Immature natural killer cell (primary cell): ENCODE data around the gene CANX. TPM values are rescaled to one million over a fixed set of nuclear protein-coding genes. Genes with fewer than 3 reads are reported as not detected.

Experiments used
- DNase-seq, 3 donors: peaks; one replicate each; pipeline ENCODE4 v3.0.0; 2022; ENCODE audit warnings: mixed read lengths in 1 of 3
- H3K27ac Mint-ChIP-seq, 6 donors: one replicate each; pipeline ENCODE4 v1.8.0; 2020; ENCODE audit warnings: mixed read lengths in 6 of 6, mild to moderate bottlenecking in 5 of 6, inconsistent platforms in 4 of 6, moderate library complexity in 3 of 6
- H3K27me3 Mint-ChIP-seq, 3 donors: one replicate each; pipeline ENCODE4 v1.8.0; 2020 to 2021; ENCODE audit warnings: low read depth in 3 of 3, mild to moderate bottlenecking in 3 of 3, mixed read lengths in 3 of 3, moderate library complexity in 3 of 3, inconsistent platforms in 1 of 3
- H3K36me3 Mint-ChIP-seq, 3 donors: one replicate each; pipeline ENCODE4 v1.8.0; 2020; ENCODE audit warnings: mixed read lengths in 3 of 3, inconsistent platforms in 2 of 3, mild to moderate bottlenecking in 2 of 3
- H3K4me1 Mint-ChIP-seq, 2 donors: one replicate each; pipeline ENCODE4 v1.8.0; 2020; ENCODE audit warnings: inconsistent platforms in 2 of 2, mild to moderate bottlenecking in 2 of 2, mixed read lengths in 2 of 2, moderate library complexity in 1 of 2
- H3K4me3 Mint-ChIP-seq, 5 donors: one replicate each; pipeline ENCODE4 v1.8.0; 2020; ENCODE audit warnings: mild to moderate bottlenecking in 5 of 5, mixed read lengths in 5 of 5, inconsistent platforms in 3 of 5, moderate library complexity in 3 of 5
- H3K9me3 Mint-ChIP-seq, 6 donors: one replicate each; pipeline ENCODE4 v1.8.0; 2020; ENCODE audit warnings: mild to moderate bottlenecking in 6 of 6, mixed read lengths in 6 of 6, inconsistent platforms in 4 of 6, moderate library complexity in 3 of 6
- polyA plus RNA-seq, 3 donors: library from polyadenylated mRNA; unstranded; fragments of 300-500 nt; fragmentation: Illumina TruSeq; gene quantifications; one replicate each; pipeline ENCODE4 v1.2.3, GENCODE V29; 2021

The CANX gene
- polyA plus RNA-seq, 3 donors from 2014 or later, result 240 to 326 (median 325) TPM

DNA sequence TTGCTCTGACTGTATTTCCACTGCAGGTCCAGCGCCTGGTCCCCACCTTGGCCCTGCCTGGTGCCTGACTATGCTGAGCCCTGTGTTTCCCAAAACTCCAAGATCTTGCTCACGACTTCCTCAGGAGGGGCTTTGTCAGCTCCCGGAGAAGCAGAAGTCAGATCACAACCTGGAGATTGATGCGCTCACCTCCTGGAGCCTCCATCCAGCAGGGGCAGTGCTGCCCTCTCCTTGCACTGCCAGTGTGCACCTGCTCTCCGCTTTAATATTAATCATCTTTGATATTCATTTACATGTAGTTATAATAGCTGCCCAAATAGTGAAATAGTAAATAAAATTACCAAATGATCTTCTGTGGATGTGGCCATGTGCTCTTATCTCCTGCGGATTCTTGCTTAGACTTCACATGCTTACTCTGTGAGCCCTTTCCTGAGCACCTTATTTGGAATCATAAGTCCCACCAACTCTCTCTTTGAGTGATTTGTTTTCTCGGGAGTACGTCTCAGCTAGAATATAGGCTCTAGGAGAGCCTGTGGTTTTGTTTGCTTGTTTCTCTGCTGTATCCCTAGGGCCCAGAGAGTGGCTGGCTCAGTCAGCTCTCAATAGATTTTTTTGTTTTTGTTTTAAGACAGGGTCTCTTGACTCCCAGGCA, 51.2 kb downstream of the CANX start:
- Mint-ChIP-seq H3K9me3 (no peaks in the 10 kb centered on the region), H3K27me3 (peaks cover 0 to 6% (median 2%) of the 10 kb centered on the region in 3 donors), H3K4me3 (no peak overlapping the region), H3K27ac (peak overlapping the region in 4 of 6 donors; percentile 14 to 46 (median 22)), H3K4me1 (peaks cover 43 to 61% of the 10 kb centered on the region in 2 donors), H3K36me3 (peaks cover 0 to 8% (median 3%) of the 10 kb centered on the region in 3 donors)
- no peak for DNase-seq

DNA sequence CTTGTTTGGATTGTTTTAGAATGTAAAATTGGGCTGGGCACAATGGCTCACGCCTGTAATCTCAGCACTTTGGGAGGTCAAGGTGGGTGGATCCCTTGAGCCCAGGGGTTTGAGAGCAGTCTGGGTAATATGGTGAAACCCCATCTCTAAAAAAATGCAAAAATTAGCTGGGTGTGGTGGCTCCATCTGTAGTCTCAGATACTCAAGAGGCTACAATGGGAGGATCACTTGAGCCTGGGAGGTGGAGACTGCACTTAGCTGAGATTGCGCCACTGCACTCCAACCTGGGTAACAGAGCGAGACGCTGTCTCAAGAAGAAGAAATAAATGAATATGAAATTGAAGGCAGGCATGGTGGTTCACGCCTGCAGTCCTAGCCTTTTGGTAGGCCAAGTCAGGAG, 55.2 kb downstream of the CANX start:
- H3K4me3 Mint-ChIP-seq, result peak overlapping the region in 1 of 5 donors; percentile 1

DNA sequence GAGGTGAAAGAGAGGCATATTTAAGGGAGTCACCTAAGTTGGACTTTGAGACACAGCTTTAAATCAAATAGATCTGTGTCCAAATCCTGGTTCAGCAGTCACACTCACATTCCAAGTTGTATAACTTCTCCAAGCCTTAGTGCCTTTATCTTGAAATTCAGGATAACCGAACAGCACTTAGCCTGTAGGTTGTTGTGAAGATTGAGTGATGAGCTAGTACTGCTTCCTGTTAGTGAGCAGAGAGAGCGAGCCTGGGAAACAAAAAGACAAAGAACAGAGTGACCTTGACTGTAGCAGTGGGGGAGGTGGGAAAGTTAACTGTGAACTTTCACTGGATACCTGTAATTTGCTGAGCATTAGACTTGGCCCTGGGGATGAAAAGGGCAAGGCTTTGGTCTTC, 56.3 kb downstream of the CANX start:
- peak overlapping the region in 2 of 5 donors; percentile 21 to 26 for H3K4me3 Mint-ChIP-seq

More for the DNA sequence above, 55.2 kb downstream of the CANX start:
- Mint-ChIP-seq H3K9me3 (no peaks in the 10 kb centered on the region), H3K27ac (peak overlapping the region in 2 of 6 donors; percentile 34), H3K36me3 (peaks cover 0 to 4% (median 0%) of the 10 kb centered on the region in 3 donors), H3K4me1 (peaks cover 39 to 64% of the 10 kb centered on the region in 2 donors), H3K27me3 (peaks cover 0 to 6% (median 2%) of the 10 kb centered on the region in 3 donors)
- DNase-seq, result no peak

DNA sequence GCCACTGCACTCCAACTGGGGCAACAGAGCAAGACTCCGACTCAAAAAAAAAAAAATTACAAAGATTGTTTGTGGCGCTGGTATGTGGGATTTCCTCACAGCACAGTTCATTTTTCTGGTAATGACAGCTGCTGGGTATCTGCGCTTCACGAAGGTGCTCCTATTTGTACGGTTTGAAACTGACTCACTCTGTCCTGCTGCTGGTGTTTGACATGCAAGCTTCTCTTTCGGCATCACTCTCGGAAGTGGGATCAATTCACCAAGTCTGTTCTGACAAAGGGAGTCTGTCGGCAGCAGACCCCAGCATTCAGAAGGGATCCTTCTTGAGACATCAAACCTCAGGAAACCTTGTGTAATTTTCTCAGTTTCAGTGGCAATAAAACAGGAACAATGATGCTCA, 60.2 kb downstream of the CANX start:
- DNase-seq, result no peak
- Mint-ChIP-seq H3K27ac (peak overlapping the region in 2 of 6 donors; percentile 47 to 65), H3K4me1 (peaks cover 64 to 82% of the 10 kb centered on the region in 2 donors), H3K27me3 (peaks cover 0 to 3% (median 2%) of the 10 kb centered on the region in 3 donors), H3K9me3 (no peaks in the 10 kb centered on the region), H3K36me3 (no peaks in the 10 kb centered on the region), H3K4me3 (no peak overlapping the region)

More for the DNA sequence above, 56.3 kb downstream of the CANX start:
- Mint-ChIP-seq H3K36me3 (peaks cover 0 to 4% (median 0%) of the 10 kb centered on the region in 3 donors), H3K9me3 (no peaks in the 10 kb centered on the region), H3K27ac (peak overlapping the region; percentile 5 to 82 (median 38)), H3K4me1 (peaks cover 44 to 65% of the 10 kb centered on the region in 2 donors), H3K27me3 (peaks cover 0 to 4% (median 2%) of the 10 kb centered on the region in 3 donors)
- DNase-seq, result no peak

DNA sequence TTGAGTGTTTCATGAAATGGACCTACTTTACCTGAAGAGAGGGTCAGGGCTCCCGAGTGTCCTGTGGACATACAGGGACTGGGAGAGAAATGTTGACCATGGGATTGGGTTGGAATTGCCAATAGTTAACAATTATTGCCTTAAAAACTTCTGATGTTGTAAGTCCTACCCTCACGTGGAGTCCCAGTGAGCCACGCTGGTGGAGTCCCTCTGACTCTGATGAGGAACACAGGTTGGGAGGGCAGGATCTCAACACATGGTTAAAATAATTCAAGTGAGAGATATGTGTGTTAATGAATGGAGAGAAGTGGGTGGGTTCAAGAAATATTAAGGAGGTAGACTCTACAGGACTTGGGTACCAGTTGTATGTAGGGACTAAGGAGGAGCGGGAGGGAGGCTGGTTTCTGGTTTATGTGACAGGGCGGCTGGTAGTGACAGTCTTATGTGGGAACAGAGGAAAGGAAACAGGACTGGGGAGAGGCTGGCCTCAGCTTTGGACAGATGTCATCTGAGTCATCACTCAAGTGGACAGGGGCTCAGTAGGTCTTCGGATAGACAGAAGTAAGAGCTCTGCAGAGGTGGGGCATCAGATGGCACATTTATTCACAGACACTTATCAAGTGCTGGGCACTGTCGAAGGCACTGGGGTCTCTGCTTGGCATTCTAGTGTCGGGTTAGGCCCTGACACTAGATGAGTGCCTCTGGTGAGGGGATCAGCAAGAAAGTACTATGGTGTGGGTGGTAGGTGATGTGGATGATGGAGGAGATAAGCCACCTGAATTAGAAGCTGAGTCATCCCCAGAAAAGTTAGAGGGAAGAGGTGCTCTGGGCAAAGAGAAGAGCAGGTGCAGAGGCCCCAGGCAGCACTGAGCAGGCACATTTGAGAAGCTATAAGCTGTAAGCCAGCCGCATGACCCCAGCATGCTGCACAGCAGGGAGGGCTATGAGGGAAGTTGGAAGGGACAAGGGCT, 61.1 kb downstream of the CANX start:
- H3K9me3 Mint-ChIP-seq, result no peaks in the 10 kb centered on the region
- peak overlapping the region; percentile 26 to 59 (median 50) for H3K27ac Mint-ChIP-seq
- H3K27me3 Mint-ChIP-seq, result peaks cover 0 to 3% (median 2%) of the 10 kb centered on the region in 3 donors
- no peaks in the 10 kb centered on the region for H3K36me3 Mint-ChIP-seq
- peaks cover 57 to 76% of the 10 kb centered on the region in 2 donors for H3K4me1 Mint-ChIP-seq
- DNase-seq, result no peak
- H3K4me3 Mint-ChIP-seq, result no peak overlapping the region

DNA sequence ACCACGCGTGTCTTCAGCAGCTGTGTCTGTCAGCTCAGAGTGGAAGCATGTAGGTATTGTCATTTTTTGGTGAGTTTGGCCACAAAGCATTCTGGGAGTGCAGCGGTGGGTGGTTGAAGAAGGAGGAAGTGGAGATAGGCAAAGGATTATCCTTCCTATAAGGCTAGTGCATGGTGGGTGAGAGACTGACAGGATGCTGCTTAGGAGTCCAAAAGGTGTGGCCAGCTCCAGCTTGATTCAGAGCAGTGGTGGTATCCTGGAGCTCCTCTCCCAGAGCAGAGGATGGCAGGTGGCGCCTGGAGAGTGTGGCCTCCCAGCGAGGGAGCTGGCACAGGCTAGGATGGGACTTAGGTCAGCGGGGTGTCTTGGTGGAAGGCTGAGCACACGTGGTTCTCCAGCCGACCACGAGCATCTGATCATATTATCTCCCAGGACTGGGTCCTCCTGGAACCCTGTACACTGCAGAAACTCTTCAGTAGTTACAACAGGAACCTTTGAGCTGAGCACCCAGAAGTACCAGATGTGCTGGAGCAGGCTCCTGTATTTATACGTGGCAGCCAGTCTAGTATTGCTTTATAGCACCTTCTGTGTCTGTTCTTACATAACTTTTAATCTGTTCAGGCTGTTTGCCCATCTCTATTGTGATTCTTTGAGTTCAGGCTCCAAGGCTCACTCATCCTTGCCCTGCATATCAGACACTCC, 63.5 kb downstream of the CANX start:
- DNase-seq, result peak in 1 of 3 donors; percentile 8
- H3K4me1 Mint-ChIP-seq, result peaks cover 57 to 69% of the 10 kb centered on the region in 2 donors
- H3K4me3 Mint-ChIP-seq, result peak overlapping the region in 1 of 5 donors; percentile 13

DNA sequence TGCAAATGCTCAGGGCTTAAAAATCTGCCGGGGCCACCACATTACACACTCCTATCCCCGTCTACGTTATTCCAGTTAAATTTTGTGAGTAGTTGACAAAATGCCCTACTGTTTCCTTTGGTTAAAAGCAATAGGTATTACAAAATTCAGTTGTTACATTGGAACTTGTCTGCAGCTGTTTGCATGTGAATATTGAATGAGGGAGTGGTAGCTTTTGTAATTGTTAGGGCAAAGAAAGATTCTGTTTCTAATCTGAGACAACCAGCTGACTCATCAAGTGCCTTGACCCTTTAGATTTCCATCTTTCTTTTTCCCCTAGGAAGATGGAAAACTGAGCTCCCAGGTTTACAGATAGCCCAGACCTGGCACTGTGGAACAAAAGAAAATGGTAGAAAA, 64.0 kb downstream of the CANX start:
- DNase-seq, result no peak
- Mint-ChIP-seq H3K27me3 (peaks cover 0 to 3% (median 2%) of the 10 kb centered on the region in 3 donors), H3K4me1 (peaks cover 56 to 69% of the 10 kb centered on the region in 2 donors), H3K9me3 (no peaks in the 10 kb centered on the region), H3K4me3 (no peak overlapping the region), H3K36me3 (peaks cover 0 to 3% (median 2%) of the 10 kb centered on the region in 3 donors), H3K27ac (peak overlapping the region in 4 of 6 donors; percentile 27 to 86 (median 58))

More for the DNA sequence above, 63.5 kb downstream of the CANX start:
- no peaks in the 10 kb centered on the region for H3K36me3 Mint-ChIP-seq
- H3K27ac Mint-ChIP-seq, result peak overlapping the region in 5 of 6 donors; percentile 22 to 86 (median 46)
- H3K27me3 Mint-ChIP-seq, result peaks cover 0 to 3% (median 2%) of the 10 kb centered on the region in 3 donors
- no peaks in the 10 kb centered on the region for H3K9me3 Mint-ChIP-seq

DNA sequence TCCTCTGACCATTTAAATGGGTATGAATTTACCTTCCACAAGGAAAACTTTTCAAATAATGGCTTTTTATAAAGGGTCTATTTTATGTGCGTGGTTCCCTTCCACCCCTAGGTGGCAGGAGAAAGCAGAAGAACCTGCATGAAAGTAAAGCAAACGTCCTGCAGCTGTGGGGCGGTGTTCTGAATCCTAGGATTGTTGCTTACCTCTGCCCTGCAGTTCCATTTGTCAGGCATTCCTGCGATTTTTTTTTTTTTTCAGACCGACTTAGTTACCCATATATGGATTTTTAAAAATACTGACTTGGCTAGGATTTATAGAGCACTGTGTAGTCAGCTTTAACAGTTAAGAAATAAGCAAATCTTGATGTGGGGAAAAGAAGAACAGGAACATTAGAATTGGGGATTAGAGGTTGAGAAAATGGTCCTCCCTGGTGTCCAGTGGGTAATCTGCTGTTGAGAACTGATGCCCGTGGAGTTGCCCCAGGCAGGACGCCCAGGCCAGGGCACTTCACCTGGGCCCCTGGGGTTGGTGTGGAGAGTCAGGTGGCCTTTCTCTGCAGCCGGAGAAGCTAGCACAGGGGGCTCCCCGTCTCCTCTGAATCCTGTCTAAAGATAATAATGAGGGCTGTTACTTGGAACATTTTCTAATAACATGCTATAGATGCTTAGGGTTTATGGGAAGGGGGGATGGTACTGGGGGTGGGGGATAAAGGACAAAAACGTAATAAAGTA, 64.6 kb downstream of the CANX start:
- peak; percentile 40 to 57 (median 47) for DNase-seq
- no peaks in the 10 kb centered on the region for H3K9me3 Mint-ChIP-seq
- peaks cover 0 to 6% (median 3%) of the 10 kb centered on the region in 3 donors for H3K36me3 Mint-ChIP-seq
- H3K27ac Mint-ChIP-seq, result peak overlapping the region in 1 of 6 donors; percentile 46
- H3K4me3 Mint-ChIP-seq, result no peak overlapping the region
- H3K4me1 Mint-ChIP-seq, result peaks cover 56 to 70% of the 10 kb centered on the region in 2 donors
- peaks cover 0 to 3% (median 2%) of the 10 kb centered on the region in 3 donors for H3K27me3 Mint-ChIP-seq

DNA sequence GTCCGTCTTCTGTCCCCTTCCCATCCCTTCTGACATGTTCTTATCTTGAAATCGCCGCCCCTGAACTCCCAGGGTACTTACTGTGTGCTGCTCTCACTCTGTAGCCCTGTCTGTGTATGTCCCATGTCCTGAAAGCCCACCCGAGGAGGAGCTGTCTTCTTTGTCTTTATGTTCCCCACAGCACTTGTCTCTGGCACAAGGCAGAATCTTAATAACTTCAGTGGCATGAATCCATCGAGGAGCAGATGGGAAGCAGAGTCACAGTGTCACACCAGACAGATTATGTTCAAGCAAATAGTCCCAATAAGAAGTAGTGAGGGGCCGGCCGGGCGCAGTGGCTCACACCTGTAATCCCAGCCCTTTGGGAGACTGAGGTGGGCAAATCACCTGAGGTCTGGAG, 65.3 kb downstream of the CANX start:
- Mint-ChIP-seq H3K36me3 (peaks cover 0 to 6% (median 3%) of the 10 kb centered on the region in 3 donors), H3K9me3 (no peaks in the 10 kb centered on the region), H3K4me1 (peaks cover 53 to 68% of the 10 kb centered on the region in 2 donors), H3K27me3 (peaks cover 0 to 3% (median 2%) of the 10 kb centered on the region in 3 donors), H3K27ac (no peak overlapping the region), H3K4me3 (no peak overlapping the region)
- no peak for DNase-seq

DNA sequence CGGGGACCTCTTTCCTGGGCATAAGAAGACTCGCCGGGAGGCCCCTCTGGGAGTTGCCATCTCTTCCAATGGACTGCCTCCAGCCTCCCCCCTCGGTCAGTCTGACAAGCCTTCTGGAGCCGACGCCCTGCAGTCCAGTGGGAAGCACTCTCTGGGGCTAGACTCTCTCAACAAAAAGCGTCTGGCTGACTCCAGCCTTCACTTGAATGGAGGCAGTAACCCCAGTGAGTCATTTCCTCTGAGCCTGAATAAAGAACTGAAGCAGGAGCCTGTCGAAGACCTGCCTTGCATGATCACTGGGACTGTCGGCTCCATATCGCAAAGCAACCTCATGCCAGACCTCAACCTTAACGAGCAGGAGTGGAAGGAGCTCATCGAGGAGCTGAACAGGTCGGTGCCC, 66.6 kb downstream of the CANX start:
- Mint-ChIP-seq H3K27ac (peak overlapping the region in 1 of 6 donors; percentile 28), H3K36me3 (peaks cover 3 to 11% (median 3%) of the 10 kb centered on the region in 3 donors), H3K4me3 (no peak overlapping the region), H3K27me3 (peaks cover 0 to 2% (median 2%) of the 10 kb centered on the region in 3 donors), H3K4me1 (peaks cover 40 to 55% of the 10 kb centered on the region in 2 donors), H3K9me3 (no peaks in the 10 kb centered on the region)
- DNase-seq, result no peak

DNA sequence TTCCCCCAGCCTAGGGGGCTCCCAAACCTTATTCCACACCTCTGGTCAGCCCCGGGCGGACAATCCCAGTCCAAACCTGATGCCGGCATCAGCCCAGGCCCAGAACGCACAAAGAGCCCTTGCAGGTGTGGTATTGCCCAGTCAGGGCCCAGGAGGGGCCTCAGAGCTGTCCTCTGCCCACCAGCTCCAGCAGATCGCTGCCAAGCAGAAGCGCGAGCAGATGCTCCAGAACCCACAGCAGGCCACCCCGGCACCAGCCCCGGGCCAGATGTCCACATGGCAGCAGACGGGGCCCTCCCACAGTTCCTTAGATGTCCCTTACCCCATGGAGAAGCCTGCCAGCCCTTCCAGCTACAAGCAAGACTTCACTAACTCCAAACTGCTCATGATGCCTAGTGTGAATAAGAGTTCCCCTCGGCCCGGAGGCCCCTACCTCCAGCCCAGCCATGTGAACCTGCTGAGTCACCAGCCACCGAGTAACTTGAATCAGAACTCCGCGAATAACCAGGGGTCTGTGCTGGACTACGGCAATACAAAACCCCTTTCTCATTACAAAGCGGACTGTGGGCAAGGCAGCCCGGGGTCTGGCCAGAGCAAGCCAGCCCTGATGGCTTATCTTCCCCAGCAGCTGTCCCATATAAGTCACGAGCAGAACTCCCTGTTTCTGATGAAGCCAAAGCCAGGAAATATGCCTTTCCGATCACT, 67.4 kb downstream of the CANX start:
- DNase-seq, result no peak
- H3K27ac Mint-ChIP-seq, result peak overlapping the region in 1 of 6 donors; percentile 58
- no peak overlapping the region for H3K4me3 Mint-ChIP-seq
- peaks cover 38 to 56% of the 10 kb centered on the region in 2 donors for H3K4me1 Mint-ChIP-seq
- no peaks in the 10 kb centered on the region for H3K9me3 Mint-ChIP-seq
- peaks cover 3 to 18% (median 3%) of the 10 kb centered on the region in 3 donors for H3K36me3 Mint-ChIP-seq
- peaks cover 0 to 2% (median 0%) of the 10 kb centered on the region in 3 donors for H3K27me3 Mint-ChIP-seq
